WTC11 (cell line): Measurements from ENCODE around the gene DNTT. TPM values are rescaled to one million over a fixed set of nuclear protein-coding genes. Genes with fewer than 3 reads are reported as not detected.

Experiments
- ATAC-seq: fragments of 200-7000 bp; cut with Tn5 transposase; 2 replicates; pipeline ENCODE4 v1.10.0; 2021; ENCODE audit warnings: mild to moderate bottlenecking, moderate library complexity
- CTCF ChIA-PET: fragments of 300-600 bp; sonication (Branson Sonifier 250); formaldehyde crosslinking; loops from one replicate; lab custom pipeline; 2021; ENCODE audit warnings: antibody characterized with exemption; lab: Charles Lee
- POLR2A ChIA-PET: fragments of 350-600 bp; sonication (Branson Sonifier 250); formaldehyde crosslinking; loops from one replicate; lab custom pipeline; 2021; ENCODE audit warnings: antibody characterized with exemption; lab: Charles Lee
- DNase-seq: peaks from one replicate; pipeline ENCODE4 v3.0.0; 2021; ENCODE audit warnings: low spot score
- H3K27ac Mint-ChIP-seq: 2 replicates; pipeline ENCODE4 v1.8.0; 2021; ENCODE audit warnings: mixed read lengths
- H3K27me3 Mint-ChIP-seq: 2 replicates; pipeline ENCODE4 v1.8.0; 2021; ENCODE audit warnings: low read depth, mild to moderate bottlenecking, moderate library complexity, mixed read lengths
- H3K36me3 Mint-ChIP-seq: 2 replicates; pipeline ENCODE4 v1.8.0; 2021; ENCODE audit warnings: mixed read lengths
- H3K4me1 Mint-ChIP-seq: 2 replicates; pipeline ENCODE4 v1.8.0; 2022; ENCODE audit warnings: mixed read lengths
- H3K4me3 Mint-ChIP-seq: 2 replicates; pipeline ENCODE4 v1.8.0; 2021; ENCODE audit warnings: mild to moderate bottlenecking, moderate library complexity, mixed read lengths
- H3K9me3 Mint-ChIP-seq: 2 replicates; pipeline ENCODE4 v1.8.0; 2021; ENCODE audit warnings: mixed read lengths
- ESRRA ChIP-seq: sonication (generic); formaldehyde crosslinking; IDR thresholded peaks from 2 replicates; pipeline ENCODE4 v1.8.1; 2022; ENCODE audit warnings: mild to moderate bottlenecking, missing genetic modification reagents, borderline replicate concordance
- FOXK1 ChIP-seq: sonication (generic); formaldehyde crosslinking; IDR thresholded peaks from 2 replicates; pipeline ENCODE4 v1.8.0; 2022; ENCODE audit warnings: mild to moderate bottlenecking, moderate library complexity, missing genetic modification reagents
- FOXP1 ChIP-seq: sonication (generic); formaldehyde crosslinking; IDR thresholded peaks from 2 replicates; pipeline ENCODE4 v1.8.0; 2022; ENCODE audit warnings: missing genetic modification reagents, mild to moderate bottlenecking, moderate library complexity, borderline replicate concordance
- NR1H2 ChIP-seq: sonication (generic); formaldehyde crosslinking; IDR thresholded peaks from 2 replicates; pipeline ENCODE4 v1.9.0; 2021; ENCODE audit warnings: mild to moderate bottlenecking, moderate library complexity, missing genetic modification reagents
- PRRX2 ChIP-seq: fragments of 250-450 bp; sonication (Bioruptor Pico); IDR thresholded peaks from 2 replicates; pipeline ENCODE4 v1.8.0; 2021; ENCODE audit warnings: mild to moderate bottlenecking
- TEAD4 ChIP-seq: sonication (generic); formaldehyde crosslinking; IDR thresholded peaks from 2 replicates; pipeline ENCODE4 v1.8.0; 2022; ENCODE audit warnings: mild to moderate bottlenecking, missing genetic modification reagents
- ZNF232 ChIP-seq: sonication (generic); formaldehyde crosslinking; IDR thresholded peaks from 2 replicates; pipeline ENCODE4 v1.8.0; 2022; ENCODE audit warnings: mild to moderate bottlenecking, missing genetic modification reagents
- ZNF317 ChIP-seq: sonication (generic); formaldehyde crosslinking; IDR thresholded peaks from 2 replicates; pipeline ENCODE4 v1.8.1; 2023; ENCODE audit warnings: low read depth, mild to moderate bottlenecking, moderate library complexity, missing genetic modification reagents, borderline replicate concordance
- total RNA-seq: library from RNA; stranded (reverse); gene quantifications from 3 replicates; pipeline ENCODE4 v1.2.3, GENCODE V29; 2021
- TF ChIP-seq, protein P1 (sequence below): fragments of 250-450 bp; sonication (Bioruptor Pico); IDR thresholded peaks from 2 replicates; pipeline ENCODE4 v1.8.0; 2021; ENCODE audit warnings: mild to moderate bottlenecking
- TF ChIP-seq, protein P2 (sequence below): fragments of 250-450 bp; sonication (Bioruptor Pico); IDR thresholded peaks from 2 replicates; pipeline ENCODE4 v1.9.0; 2021; ENCODE audit warnings: mild to moderate bottlenecking, borderline replicate concordance
- TF ChIP-seq, protein P3 (sequence below): sonication (generic); formaldehyde crosslinking; conservative IDR thresholded peaks from 2 replicates; pipeline ENCODE4 v1.8.1; 2023; ENCODE audit warnings: mild to moderate bottlenecking, low read depth, missing genetic modification reagents, moderate library complexity

The DNTT gene
- total RNA-seq, 1 experiment from 2014 or later: not detected

DNA sequence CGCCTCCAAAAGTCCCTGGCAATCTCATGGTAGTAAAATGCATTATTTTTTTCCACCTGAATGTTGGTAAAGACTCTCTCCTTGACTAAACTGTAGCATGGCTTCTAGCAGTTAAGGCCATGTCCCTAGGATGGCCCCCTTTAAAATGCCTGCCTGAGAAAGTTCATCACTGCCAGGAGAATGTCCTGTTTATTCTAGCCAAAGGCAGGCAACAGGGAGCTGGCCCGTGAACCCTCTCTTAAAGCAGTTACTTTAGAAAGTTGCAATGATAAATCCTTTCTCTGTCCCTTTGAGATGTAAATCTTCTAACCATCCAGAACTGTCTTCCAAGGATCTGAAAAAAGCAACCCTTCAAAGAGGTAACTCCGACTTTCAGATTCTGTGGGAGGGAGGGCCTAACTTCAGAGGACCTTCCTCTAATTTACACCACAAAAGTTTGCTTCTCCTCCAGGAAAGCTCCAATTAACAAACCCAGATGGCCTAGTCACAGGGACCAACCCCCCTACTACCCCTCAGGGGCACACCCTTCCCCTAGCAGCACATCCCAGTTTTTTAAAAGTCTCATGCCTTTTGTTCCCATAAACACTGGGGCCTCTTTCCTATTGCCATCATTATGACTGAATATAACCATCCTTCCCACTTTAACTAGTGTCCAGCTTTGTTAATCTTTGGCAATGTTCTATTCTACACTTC is 5.5 kb downstream of the DNTT start (continued):
- no peak for TF ChIP-seq ZNF232 (CRISPR knock-in tag)
- TF ChIP-seq ZNF317: no peak

DNA sequence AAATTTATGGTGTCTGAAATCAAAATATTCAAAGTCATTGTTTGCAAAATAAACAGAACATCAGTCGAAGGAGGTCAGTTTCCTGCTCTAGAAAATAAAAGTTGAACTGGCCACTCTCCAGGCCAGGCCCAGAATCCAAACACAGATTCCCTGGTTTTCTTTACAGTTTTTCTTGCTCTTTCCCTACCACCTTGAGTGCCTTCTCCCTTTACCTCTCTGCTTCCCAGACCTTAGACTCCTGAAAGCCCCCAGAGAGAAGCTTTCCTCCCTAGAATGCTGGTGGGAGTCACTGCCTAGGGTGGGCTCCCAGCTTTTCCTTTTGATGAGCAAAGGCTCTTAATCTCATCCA is 6.1 kb downstream of the DNTT start:
- CTCF ChIA-PET: interaction anchor here (0.8 to 8.4 kb wide), 17 partner anchors 8 to 617 kb away, joined by 3 to 62 read pairs (median 5); partner anchors contain the start of gene TCTN3
- H3K27me3 Mint-ChIP-seq: no peaks in the 10 kb centered on the region; the same call in 1 of the 2 replicates
- peaks cover 74% of the 10 kb centered on the region for H3K4me1 Mint-ChIP-seq

DNA sequence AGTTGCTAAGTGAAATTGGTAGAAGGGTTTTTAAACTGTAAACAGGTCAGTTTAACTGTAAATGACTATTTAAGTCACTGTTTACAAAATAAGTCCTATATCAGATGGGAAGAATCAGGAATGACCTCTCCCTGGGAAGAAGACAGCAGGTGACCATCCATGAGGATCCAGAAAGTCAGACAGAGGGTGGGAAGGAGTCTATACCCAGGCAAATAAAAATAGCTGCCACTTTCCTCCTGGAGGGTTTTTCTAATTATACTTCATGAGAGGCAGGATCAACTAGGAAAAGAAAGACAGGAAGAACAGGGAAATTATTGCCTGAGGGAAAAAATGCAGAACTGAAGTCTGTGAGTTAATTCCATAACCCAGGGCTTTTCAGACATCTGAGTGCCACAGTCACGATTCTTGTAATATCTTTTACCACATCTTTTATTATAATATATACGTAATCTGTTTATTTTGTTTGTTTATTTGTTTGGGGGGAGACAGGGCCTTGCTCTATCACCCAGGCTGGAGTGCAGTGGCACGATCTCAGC is 7.0 kb downstream of the DNTT start:
- no peaks in the 10 kb centered on the region for H3K27me3 Mint-ChIP-seq
- CTCF ChIA-PET: interaction anchor here (1.4 to 8.4 kb wide), 3 partner anchors 13 to 82 kb away, joined by 6 to 62 read pairs (median 14); no protein-coding TSS in a partner anchor
- POLR2A ChIA-PET: no interaction called here
- no peaks in the 10 kb centered on the region for H3K9me3 Mint-ChIP-seq
- H3K4me1 Mint-ChIP-seq: peaks cover 79% of the 10 kb centered on the region
- H3K4me3 Mint-ChIP-seq: 0 out of 2 replicates have a peak overlapping the region, but pooled peaks have one; percentile 36
- peak overlapping the region; percentile 89 for H3K27ac Mint-ChIP-seq
- DNase-seq: no peak
- TF ChIP-seq, protein P1, sequence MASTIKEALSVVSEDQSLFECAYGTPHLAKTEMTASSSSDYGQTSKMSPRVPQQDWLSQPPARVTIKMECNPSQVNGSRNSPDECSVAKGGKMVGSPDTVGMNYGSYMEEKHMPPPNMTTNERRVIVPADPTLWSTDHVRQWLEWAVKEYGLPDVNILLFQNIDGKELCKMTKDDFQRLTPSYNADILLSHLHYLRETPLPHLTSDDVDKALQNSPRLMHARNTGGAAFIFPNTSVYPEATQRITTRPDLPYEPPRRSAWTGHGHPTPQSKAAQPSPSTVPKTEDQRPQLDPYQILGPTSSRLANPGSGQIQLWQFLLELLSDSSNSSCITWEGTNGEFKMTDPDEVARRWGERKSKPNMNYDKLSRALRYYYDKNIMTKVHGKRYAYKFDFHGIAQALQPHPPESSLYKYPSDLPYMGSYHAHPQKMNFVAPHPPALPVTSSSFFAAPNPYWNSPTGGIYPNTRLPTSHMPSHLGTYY: no peak
- no peaks in the 10 kb centered on the region for H3K36me3 Mint-ChIP-seq
- no peak for ATAC-seq

More for the DNA sequence above, 6.1 kb downstream of the DNTT start:
- peak; percentile 12 for ATAC-seq
- no peak for DNase-seq
- TF ChIP-seq, protein P2, sequence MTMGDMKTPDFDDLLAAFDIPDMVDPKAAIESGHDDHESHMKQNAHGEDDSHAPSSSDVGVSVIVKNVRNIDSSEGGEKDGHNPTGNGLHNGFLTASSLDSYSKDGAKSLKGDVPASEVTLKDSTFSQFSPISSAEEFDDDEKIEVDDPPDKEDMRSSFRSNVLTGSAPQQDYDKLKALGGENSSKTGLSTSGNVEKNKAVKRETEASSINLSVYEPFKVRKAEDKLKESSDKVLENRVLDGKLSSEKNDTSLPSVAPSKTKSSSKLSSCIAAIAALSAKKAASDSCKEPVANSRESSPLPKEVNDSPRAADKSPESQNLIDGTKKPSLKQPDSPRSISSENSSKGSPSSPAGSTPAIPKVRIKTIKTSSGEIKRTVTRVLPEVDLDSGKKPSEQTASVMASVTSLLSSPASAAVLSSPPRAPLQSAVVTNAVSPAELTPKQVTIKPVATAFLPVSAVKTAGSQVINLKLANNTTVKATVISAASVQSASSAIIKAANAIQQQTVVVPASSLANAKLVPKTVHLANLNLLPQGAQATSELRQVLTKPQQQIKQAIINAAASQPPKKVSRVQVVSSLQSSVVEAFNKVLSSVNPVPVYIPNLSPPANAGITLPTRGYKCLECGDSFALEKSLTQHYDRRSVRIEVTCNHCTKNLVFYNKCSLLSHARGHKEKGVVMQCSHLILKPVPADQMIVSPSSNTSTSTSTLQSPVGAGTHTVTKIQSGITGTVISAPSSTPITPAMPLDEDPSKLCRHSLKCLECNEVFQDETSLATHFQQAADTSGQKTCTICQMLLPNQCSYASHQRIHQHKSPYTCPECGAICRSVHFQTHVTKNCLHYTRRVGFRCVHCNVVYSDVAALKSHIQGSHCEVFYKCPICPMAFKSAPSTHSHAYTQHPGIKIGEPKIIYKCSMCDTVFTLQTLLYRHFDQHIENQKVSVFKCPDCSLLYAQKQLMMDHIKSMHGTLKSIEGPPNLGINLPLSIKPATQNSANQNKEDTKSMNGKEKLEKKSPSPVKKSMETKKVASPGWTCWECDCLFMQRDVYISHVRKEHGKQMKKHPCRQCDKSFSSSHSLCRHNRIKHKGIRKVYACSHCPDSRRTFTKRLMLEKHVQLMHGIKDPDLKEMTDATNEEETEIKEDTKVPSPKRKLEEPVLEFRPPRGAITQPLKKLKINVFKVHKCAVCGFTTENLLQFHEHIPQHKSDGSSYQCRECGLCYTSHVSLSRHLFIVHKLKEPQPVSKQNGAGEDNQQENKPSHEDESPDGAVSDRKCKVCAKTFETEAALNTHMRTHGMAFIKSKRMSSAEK (CRISPR knock-in tag): no peak
- TF ChIP-seq FOXP1 (CRISPR knock-in tag): no peak
- no peak for TF ChIP-seq ESRRA (CRISPR knock-in tag)
- TF ChIP-seq FOXK1 (CRISPR knock-in tag): no peak
- TF ChIP-seq, protein P3, sequence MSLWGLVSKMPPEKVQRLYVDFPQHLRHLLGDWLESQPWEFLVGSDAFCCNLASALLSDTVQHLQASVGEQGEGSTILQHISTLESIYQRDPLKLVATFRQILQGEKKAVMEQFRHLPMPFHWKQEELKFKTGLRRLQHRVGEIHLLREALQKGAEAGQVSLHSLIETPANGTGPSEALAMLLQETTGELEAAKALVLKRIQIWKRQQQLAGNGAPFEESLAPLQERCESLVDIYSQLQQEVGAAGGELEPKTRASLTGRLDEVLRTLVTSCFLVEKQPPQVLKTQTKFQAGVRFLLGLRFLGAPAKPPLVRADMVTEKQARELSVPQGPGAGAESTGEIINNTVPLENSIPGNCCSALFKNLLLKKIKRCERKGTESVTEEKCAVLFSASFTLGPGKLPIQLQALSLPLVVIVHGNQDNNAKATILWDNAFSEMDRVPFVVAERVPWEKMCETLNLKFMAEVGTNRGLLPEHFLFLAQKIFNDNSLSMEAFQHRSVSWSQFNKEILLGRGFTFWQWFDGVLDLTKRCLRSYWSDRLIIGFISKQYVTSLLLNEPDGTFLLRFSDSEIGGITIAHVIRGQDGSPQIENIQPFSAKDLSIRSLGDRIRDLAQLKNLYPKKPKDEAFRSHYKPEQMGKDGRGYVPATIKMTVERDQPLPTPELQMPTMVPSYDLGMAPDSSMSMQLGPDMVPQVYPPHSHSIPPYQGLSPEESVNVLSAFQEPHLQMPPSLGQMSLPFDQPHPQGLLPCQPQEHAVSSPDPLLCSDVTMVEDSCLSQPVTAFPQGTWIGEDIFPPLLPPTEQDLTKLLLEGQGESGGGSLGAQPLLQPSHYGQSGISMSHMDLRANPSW (CRISPR knock-in tag): no peak
- TF ChIP-seq TEAD4: no peak
- TF ChIP-seq PRRX2 (CRISPR knock-in tag): no peak
- H3K27ac Mint-ChIP-seq: peak overlapping the region; percentile 99
- POLR2A ChIA-PET: interaction anchor here (1.1 to 1.5 kb wide), 3 partner anchors 9 to 24 kb away, joined by 3 to 4 read pairs (median 3); no protein-coding TSS in a partner anchor
- H3K36me3 Mint-ChIP-seq: no peaks in the 10 kb centered on the region
- no peaks in the 10 kb centered on the region for H3K9me3 Mint-ChIP-seq
- H3K4me3 Mint-ChIP-seq: peak overlapping the region; percentile 15; the same call in 1 of the 2 replicates

DNA sequence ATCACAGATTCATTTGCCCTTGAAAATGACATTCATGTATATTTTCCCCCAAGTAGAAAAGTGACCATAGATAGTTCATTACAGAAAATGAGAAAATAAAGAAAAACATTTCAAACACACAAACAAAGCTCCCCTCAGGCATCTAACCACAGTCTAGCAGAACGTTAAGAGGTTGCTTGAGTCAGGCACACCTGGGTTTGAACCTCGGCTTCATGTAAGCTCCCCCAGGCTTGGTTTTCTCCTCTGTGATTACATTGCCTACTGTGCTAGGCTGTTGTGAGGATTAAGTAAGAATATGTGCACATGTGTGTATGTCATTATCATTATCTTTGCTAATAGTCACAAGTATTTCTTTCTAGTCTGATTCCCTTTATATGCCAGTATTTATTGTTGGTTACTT is 9.1 kb downstream of the DNTT start:
- H3K36me3 Mint-ChIP-seq: no peaks in the 10 kb centered on the region
- H3K9me3 Mint-ChIP-seq: no peaks in the 10 kb centered on the region
- H3K4me3 Mint-ChIP-seq: no peak overlapping the region
- CTCF ChIA-PET: interaction anchor here (0.8 kb wide), 1 partner anchor 8 kb away, joined by 3 read pairs; no protein-coding TSS in a partner anchor
- H3K27me3 Mint-ChIP-seq: no peaks in the 10 kb centered on the region
- POLR2A ChIA-PET: no interaction called here
- peaks cover 68% of the 10 kb centered on the region for H3K4me1 Mint-ChIP-seq
- no peak for ATAC-seq
- no peak overlapping the region for H3K27ac Mint-ChIP-seq
- TF ChIP-seq NR1H2 (CRISPR knock-in tag): no peak
- no peak for DNase-seq
